Right kidney (tissue), 1 donor: ENCODE data around the gene ADGRB2.

Source experiments
- DNase-seq: peaks from one replicate; pipeline ENCODE4 v3.0.0-alpha.2; 2016

Gene ADGRB2

DNA sequence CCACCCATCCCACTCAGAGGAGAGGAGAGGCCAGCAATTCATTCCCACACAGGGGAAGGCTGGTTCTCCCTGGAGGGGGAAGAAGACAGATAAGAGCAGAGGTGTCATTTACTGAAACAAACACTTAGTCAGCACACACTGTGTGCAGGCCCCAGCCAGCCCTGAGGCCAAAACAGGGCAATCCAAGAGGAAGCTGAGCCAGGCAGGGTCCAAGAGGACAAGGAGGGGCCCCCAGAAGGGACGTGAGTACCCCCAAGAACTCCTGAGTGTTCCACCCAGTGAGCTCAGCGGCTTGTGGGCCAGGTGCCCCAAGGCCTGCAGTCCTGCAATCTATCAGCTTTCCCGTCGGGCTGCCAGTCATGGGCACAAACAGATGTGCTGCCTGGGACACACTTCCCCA, 15.8 kb downstream of the ADGRB2 start:
- no peak for DNase-seq

DNA sequence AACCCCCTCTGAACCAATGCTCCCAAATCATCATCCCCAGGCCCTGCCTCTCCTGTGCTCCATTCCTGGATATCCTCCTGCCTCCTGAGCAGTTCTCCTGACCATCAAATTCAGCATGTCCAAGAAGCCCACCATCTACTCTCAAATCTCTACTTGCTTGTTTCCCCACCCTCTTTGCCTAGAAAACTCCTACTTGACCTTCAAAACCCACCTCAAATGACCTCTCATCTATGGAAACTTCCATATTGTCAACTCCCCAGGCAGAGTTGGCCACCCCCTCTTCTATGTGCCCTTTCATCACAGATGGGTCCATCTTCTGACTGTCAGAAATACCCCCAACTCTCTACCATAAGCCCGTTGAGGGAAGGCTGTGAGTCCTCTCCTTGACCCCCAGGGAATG, 16.8 kb downstream of the ADGRB2 start:
- DNase-seq, result no peak

DNA sequence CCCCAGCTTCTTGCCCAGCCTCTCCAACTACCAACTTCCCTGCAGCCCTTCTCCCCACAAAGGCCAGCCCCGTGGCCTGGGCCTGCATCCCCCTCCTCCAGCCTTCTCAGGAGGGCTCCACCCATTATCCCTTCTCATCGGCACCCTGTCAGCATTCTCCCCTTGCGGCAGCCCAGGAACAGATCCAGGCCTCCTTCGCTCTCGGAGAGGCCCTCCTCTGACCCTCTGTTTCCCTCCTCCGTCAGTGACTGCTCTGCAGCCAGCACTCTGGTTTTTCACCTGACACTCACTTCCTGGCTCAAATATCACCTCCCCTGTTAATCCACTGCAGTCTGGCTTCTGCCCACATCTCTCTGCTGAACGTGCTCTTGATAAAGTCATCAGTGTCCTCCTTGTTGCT, 17.5 kb downstream of the ADGRB2 start:
- no peak for DNase-seq

DNA sequence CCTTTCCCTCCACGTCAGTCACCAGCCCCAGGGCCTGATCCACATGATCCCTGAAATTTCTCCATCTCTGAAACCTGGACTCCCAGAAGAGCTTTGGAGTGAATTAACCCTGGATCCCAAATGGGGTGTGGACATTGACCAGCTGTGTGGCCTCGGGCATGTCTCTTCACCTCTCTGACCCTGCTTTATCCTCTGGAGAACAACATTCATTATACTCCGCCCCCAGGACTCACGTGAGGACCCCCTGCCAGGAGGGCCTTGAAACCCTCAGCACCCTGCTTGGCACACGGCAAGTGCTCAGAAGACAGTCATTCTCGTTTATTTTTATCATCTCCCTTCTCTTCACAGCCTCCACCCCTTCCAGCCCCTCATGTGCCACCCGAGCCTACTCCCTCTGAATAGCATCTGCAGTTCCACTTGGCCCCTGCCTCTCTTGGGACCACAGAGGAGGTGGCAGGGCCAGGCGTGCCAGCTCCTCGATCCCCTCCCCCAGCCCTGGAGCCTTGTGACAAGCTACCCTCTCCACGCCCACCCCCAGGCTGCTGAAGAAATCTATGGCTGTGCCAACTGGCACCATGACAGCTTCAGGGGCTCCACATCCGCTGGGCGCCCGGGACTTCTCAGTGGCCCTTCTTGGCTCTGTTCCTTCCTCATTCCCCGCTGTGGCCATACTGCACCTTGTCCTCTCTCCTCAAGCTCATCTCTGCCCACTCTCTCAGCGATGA, 18.0 kb downstream of the ADGRB2 start:
- no peak for DNase-seq

DNA sequence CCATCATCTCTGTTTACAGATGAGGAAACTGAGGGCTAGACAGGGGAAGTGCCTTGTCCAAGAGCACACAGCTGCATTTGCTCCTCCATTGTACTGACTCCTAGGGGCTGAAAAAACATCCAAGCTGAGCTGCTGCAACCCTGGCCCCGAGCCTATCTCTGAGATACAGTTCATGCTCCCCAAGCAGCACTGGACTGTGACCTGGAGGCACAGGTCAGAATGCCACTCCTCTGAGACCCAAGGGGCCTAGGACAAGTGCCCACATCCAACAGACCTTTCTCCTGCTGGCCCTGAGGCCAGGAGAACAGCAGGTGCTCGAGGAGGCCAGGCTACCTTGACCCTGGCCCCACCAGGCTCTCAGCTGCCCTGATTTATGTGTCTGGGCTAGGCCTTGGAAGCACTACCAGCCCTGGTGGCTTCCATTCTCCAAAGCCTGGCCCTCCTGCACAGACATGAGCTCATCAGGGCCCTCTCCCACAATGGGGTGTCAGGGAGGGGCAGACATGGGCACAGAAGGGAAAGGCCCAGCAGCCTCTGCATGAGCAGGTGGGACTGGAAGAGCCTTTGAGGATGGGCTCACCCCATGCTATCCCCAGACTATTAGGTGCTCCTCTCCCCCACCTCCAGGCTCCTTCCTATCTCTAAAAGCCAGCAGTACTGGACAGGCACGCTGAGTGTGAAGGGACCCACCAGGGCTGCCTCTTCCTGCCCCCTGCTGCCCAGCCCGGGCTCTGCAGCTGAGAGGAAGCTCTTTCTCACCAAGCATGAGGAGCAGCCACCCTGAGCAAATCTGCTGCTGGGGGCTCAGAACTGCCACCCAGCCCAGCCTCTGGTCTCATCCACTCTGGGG, 18.8 kb downstream of the ADGRB2 start:
- DNase-seq, result no peak

DNA sequence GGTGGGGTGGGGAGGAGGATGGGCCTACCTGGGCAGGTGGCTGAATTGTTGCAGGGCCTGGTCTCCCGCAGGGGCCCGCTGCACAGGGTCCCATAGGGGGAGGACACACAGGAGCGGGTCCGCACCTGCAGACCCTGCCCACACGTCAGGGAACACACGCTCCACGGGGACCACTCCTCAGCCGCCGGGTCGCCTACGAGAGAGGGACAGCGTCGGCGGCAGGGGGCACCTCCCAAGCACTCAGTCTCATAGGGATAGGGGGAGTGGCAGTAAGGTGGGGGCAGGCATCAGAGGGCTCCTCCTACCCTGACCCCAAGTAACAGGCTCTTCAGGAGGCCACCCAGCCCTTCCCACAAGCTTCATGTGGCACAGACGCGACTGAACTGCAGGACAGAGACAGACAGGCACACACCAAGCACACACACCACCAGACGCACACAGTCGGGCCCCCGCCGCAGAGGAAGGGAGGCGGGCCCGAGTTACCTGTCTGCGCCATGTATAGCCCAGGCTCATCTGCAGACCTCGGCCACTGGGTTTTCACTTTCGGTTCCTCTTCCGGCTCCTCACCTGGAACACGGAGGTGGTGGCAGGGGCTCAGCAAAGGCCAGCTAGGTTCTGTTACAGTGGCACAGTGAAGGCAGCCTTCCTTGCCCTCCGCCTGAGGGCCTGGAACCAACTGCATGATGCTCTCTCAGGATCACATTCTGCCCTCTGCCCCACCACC, 19.8 kb downstream of the ADGRB2 start:
- no peak for DNase-seq

DNA sequence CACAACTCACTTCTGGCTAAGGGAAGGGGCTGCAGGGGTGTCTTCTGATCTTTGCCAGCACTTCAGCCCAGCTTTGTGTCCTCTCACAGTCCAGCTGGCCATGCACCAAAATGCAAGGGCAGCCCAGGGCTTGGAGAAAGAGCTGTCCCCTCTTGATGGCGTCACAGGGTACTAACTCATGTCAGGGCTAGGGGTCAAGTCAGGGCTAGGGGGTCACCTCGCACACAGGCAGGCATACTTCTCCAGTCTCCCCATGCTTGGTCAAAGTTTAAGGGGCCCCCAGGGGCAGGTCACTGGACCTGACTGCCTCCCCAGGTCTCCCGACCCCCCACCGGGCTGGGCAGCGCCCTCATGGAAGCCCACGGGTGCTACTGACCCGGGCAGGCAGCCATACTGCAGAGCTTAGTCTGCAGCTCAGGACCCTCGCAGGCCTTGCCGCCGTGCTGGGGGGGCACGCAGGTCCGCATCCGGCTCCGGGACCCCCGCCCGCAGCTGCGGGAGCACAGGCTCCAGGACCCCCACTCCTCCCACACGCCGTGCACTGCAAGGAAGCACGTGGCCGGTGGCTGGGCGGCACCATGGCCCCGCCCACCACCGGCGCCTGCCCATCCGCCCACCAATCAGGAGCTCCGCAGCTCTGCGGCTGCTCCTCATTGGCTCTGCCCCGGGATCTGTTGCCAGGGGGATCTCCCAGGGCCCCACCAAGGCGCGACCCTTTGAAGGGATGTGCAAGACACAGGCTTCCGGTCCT, 21.5 kb downstream of the ADGRB2 start:
- DNase-seq, result no peak

DNA sequence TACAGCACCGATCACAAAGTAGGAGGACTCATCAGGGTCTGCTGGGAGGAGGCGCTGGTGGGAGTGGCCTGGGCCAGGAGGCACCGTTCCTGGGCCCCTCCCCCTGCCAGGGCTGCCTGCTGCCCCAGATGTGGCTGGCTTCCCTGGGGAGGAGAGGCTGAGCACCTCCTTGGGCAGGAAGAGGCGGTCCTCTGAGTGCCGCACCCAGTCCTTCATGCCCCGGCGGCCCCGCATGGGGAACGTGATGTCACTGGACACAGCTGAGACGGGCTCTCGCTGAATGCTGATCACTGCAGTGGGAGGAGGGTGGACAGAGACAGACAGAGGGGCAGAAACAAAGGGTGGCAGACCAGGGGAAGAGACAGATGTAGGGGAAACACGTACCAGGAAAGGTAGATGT, 24.8 kb downstream of the ADGRB2 start:
- no peak for DNase-seq

DNA sequence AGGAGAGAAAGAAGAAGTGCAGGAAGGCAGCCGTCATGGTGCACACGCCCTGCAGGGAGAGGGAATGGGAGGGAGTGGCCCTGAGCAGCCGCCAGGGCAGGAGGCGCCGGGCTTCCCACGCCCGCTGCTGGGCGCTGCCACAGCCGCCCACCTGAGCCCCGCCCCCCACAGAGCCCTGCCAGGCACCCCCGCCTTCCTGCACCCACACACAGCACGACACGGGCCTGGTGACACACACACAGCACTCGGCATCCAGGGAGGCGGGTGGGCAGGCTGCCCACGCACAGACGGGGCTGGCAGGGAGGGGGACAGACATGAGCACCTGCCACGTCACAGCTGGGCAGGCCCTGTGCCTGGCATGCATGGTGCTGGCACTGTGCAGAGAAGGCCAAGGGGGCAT, 27.5 kb downstream of the ADGRB2 start:
- DNase-seq, result no peak

DNA sequence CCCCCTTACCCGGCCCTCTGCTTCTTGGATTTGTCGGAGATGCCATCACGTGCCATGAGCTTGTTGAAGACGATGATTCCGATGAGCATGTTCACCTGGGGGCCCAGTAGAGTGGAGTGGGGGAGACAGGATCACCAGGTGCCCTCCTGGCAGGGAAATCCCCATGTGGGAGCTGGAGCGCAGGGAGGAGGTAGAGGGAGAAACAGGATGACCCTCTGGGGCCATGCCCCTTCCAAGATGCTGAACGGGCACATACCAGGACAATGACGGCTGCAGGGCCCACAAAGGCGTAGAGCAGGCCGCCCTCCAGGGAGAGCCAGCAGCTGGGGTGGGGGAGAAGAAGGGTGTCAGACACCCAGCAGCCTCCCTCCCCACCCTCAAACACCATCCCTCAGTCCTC, 28.6 kb downstream of the ADGRB2 start:
- no peak for DNase-seq

DNA sequence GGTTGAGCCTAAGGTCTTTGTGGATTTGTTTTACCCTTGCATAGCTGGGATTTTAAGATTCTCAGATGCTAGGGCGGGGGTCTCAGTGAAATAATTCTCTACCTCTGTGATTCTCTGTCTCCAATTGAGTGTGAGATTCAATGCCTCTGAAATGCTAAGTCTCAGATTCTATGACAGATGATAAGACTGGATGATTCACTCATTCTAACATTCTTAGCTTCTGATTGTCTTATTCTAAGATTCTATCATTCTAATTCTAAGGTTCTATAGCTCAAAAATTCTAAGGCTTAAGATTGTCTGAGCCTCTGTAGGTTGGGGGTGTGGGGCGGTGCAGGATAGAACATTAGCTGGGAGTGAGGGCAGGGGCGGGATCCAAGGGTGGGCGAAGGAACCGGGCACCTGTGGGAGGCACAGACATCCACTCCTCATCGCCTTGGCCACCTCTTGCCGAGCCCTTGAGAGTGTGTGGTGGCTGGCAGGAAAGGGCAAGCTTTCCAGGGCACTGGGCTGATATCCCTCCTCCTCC, 29.5 kb downstream of the ADGRB2 start:
- no peak for DNase-seq

DNA sequence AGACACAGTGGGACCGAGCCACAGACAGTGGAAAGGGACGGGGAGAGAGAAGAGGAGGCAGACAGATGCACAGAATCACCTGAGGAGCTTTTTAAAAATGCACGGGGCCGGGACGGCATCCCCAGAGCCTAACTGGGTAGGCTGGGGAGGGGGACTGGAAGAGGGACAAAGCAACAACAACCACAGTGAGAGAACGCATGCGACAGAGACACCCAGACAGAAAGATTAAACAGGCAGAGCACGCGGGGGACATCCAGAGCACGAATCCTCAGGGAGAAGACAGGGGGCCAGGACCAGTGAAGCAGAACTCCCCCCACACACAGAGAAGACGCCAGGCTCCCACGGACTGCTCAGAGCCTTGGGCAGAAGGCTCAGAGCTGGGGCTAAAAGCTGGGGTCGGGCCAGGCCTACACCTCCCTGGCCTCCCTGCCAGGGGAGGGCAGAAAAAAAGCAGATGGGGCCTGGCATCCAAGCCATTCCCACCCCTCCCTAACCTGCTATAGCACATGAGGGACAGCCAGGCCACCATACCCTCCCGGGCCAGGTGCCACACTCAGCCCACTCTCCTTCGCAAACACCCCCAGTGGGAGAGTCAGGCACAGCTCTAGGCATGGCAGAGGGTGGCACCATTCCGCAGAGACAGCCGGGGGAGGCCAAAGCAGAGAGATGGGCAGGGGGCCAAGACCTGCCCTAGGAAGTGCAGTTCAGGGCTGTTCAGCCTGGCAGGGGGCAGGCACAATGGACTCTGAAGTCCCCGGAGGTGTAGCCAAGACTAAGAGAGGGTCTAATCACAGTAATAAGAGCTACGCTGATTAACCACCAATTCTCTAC, 30.5 kb downstream of the ADGRB2 start:
- DNase-seq, result no peak

DNA sequence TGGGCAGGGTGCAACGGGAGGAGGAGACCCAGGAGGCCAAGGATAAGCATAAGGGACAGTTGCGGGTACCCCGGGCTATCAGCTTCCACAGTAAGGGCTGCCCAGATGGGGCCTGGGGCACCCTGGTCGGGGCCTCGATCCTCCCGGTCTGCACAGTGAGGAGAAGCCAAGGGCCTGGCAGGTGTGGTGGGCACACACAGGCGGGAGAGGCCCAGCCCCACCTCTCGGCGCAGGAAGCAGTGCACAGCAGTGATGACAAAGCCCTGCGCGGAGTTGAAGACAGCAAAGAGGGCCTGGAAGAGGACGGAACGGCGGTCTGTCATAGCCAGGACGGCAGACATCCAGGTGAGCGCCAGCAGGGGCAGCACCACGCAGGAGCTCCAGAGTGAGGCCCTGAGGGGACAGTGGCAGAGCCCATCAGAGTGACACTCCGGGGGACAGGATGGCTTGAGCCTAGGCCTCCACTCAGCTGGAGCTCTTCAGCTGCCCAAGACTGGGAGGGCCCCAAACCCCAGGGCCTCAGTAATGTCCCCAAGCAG, 31.3 kb downstream of the ADGRB2 start:
- no peak for DNase-seq

DNA sequence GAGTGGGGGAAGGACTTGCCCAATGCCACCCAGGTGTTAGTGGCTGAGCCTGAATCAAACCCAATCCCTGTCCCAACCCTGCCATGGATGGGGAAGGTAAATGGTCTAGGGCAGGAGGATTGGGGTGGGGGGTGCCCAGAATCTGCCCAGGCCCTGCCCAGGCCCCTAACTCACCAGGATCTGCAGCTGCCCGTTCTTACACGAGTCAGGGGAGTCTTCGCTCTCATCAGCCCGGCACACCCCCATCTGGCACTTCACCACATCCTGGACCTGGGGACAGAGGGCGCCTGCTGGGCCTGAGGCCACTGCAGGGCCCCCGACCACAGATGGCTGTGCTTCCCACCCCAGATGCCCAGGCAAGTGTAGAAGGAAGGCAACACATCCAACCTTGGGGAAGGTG, 31.8 kb downstream of the ADGRB2 start:
- DNase-seq, result no peak

DNA sequence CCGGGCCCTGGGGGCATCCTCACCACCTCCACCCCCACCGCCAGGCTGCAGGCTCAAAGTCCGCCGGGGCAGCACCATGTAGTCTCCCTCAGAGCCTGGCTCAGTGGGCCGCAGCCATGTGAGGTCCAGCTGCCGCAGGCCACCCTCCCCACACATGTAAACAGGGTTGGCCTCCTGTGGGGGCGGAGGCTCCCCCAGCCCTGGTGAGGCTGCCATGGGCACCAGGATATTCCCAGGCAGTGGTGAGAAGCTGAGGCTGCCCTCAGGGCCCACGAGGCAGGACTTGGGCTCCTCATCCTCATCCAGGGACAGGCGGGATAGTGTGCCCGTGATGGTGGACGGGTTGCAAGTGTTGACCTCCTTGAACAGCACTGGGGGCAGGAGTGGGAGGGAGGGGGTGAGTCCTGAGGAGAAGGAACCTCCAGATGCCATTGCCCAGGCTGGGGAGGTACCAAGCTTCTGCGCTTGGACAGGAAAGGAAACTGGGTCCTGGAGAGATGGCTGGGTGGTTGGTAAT, 33.0 kb downstream of the ADGRB2 start:
- DNase-seq, result no peak

DNA sequence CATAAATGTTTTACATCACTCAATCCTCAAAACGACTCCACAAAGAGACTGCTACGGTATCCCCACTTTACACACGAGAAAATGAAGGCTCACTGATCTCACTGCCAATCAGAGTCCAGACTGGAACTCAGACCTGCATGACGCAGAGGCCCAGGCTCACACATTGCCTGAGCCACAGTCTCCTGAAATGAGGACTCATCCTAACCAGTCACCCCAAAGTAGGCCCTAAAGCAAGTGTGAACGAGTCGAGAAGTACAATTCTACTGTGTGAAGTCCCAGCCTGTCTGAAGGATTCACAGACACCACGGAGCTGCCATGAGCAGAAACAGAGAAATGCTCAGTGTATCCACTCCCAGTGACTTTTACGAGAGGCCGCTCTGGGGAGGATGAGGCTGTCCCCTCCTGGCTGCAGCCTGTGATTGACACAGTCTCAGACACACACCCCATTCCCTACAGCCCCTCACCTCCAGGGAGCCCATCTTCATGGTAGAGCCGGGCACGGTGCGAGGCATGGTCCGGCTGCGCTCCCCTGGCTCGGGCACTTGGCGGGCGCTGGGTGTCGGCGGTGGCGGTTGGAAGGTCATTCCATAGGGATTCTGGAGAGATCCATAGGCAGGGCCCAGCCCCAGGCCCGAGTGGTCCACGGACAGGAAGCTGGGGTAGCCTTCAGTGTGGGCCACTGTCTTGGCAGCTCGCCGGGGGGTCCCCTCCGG, 33.6 kb downstream of the ADGRB2 start:
- no peak for DNase-seq

DNA sequence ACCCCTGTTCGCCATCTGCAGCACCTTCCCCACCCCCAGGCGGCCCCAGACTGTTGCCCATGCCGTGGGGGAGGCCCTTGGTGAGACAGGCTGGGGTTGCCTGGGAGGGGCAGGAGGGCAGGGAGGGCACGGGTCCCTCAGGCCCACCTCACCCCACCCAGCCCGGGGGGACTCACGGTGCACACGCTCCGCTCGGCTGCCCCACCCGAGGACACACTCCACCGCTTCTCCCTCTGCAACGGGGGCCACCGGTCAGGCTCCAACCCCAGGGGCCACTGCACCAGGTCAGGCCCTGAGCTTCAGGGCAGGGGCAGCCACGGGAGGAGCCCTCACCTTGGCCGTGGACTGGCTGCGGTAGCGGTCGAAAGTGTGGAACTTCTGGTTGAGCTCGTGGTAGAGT, 36.3 kb downstream of the ADGRB2 start:
- no peak for DNase-seq

DNA sequence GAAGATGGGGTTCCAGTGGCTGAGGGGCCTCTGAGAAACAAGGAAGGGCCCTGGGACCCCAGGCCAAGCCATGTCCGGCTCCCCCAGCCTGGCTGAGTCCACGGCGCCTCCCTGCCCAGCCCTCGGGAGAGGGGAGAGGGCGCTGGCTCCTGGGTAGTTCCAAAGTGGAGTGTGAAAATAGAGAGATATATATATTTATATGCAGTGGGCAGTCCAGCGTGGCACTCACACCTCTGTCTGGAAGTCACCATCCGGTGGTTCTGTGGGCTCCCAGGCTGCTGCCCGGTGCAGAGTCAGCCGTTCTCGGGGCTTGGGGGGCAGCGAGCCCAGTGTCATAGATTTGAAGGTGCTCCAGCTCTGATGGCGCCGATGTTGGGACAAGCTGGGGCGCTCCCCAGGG, 36.9 kb downstream of the ADGRB2 start:
- no peak for DNase-seq

DNA sequence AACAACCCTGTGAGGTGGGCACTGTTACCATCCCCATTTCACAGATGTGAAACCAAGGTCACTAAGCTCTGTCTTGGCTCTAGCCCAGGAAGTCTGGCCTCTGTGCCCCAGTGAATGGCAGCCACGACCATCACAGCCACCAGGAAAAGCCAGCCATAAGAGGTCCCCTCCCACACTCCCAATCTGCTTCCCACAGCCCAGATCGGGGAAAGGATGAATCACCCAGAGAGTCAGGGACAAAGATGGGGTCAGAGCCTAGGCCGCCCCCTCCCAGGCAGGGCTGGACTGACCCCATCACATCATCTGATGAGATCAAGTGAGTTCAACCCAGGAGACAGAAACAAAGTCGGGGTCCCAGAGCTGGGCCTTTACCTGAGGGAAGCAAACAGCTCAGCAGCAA, 37.4 kb downstream of the ADGRB2 start:
- DNase-seq, result no peak
